ENCODE data around the gene CHAF1B.

CHAF1B gene

DNA sequence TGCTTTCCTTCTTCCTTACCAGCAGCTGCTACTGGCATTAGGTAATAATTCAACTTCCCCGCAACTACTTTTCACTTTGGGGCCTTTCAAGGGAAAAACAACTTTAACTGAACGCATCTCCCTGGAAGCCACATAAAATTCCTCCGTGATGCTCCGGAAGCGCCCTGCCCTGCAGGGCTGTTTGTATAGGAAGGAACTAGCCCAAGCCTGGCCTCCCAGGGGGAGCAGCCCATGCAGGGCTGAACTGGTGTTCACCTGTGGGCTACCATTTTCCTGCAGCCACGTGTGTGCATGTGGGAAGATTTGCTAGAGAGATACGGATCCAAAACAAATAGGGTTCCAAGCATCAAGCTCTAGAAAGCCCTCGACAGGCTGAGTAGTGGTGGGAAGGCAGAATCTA, 80.3 kb downstream of the CHAF1B start:
- DNase-seq, result no peak

- no peak for DNase-seq
These were observed 80.9 kb downstream of the CHAF1B start for GRCh38 chr21:36466061-36466511.
